ENCODE results near the gene SLC2A6.

DNA sequence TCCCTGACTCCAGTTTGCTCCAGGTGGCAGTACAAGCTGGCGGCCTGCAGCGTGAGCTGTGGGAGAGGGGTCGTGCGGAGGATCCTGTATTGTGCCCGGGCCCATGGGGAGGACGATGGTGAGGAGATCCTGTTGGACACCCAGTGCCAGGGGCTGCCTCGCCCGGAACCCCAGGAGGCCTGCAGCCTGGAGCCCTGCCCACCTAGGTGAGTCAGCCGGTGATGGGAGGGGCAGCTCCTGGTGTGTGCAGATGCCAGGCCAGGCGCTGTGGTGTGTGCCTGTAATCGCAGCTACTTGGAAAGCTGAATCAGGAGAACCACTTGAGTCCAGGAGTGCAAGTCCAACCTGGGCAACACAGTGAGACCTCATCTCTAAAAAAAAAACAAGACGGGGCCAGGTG lies 29.1 kb downstream of the SLC2A6 start:
- TF ChIP-seq, protein P1, sequence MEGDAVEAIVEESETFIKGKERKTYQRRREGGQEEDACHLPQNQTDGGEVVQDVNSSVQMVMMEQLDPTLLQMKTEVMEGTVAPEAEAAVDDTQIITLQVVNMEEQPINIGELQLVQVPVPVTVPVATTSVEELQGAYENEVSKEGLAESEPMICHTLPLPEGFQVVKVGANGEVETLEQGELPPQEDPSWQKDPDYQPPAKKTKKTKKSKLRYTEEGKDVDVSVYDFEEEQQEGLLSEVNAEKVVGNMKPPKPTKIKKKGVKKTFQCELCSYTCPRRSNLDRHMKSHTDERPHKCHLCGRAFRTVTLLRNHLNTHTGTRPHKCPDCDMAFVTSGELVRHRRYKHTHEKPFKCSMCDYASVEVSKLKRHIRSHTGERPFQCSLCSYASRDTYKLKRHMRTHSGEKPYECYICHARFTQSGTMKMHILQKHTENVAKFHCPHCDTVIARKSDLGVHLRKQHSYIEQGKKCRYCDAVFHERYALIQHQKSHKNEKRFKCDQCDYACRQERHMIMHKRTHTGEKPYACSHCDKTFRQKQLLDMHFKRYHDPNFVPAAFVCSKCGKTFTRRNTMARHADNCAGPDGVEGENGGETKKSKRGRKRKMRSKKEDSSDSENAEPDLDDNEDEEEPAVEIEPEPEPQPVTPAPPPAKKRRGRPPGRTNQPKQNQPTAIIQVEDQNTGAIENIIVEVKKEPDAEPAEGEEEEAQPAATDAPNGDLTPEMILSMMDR (IDR thresholded peaks at IDR 0.05 in 4 of 5, conservative IDR thresholded peaks at IDR 0.05 in 1 of 5) = no peak
- TF ChIP-seq POLR2A (IDR thresholded peaks at IDR 0.05) = no peak
